Common myeloid progenitor, CD34-positive (primary cell): ENCODE measurements around the gene MROH8.

Source experiments
- CTCF ChIA-PET: fragments of 350-600 bp; sonication (Branson Sonifier 250); formaldehyde crosslinking; loops from one replicate; lab custom pipeline; 2021; ENCODE audit warnings: antibody characterized with exemption; lab: Charles Lee
- POLR2A ChIA-PET: fragments of 350-600 bp; sonication (Branson Sonifier 250); formaldehyde crosslinking; loops from one replicate; lab custom pipeline; 2021; ENCODE audit warnings: antibody characterized with exemption; lab: Charles Lee
- DNase-seq, 3 donors: peaks; one replicate each; pipeline versions ENCODE4 v3.0.0 to v3.0.0-alpha.2; 2013
- H3K27ac ChIP-seq, 2 experiments: 1 replicate in 1 of 2; 2 replicates in 1 of 2; pipeline ENCODE4 v1.7.0; 2013; ENCODE audit warnings: inconsistent platforms in 2 of 2, low read length in 2 of 2, mild to moderate bottlenecking in 2 of 2, low read depth in 1 of 2, moderate library complexity in 1 of 2; ENCODE audit not compliant: severe bottlenecking in 2 of 2, insufficient read depth in 1 of 2, poor library complexity in 1 of 2
- H3K27me3 ChIP-seq, 5 experiments: replicated peaks in 2 of 5; 1 replicate in 3 of 5; 2 replicates in 2 of 5; pipeline versions ENCODE4 v1.6.1 to v1.7.0; 2013; ENCODE audit warnings: low read length in 4 of 5, mild to moderate bottlenecking in 2 of 5, moderate library complexity in 2 of 5, inconsistent platforms in 1 of 5; ENCODE audit not compliant: insufficient read depth in 5 of 5, control insufficient read depth in 4 of 5
- H3K36me3 ChIP-seq, 4 experiments: 1 replicate in 2 of 4; 2 replicates in 2 of 4; pipeline versions ENCODE4 v1.6.1 to v1.7.0; 2013; ENCODE audit warnings: low read length in 3 of 4, control low read depth in 1 of 4, mild to moderate bottlenecking in 1 of 4; ENCODE audit not compliant: control insufficient read depth in 4 of 4, insufficient read depth in 4 of 4
- H3K4me1 ChIP-seq, 4 experiments: 1 replicate in 3 of 4; 2 replicates in 1 of 4; pipeline versions ENCODE4 v1.6.1 to v1.7.1; 2013; ENCODE audit warnings: low read length in 3 of 4, mild to moderate bottlenecking in 3 of 4, control low read depth in 1 of 4, inconsistent platforms in 1 of 4, moderate library complexity in 1 of 4; ENCODE audit not compliant: control insufficient read depth in 4 of 4, insufficient read depth in 4 of 4; ENCODE audit errors: control extremely low read depth in 1 of 4
- H3K4me3 ChIP-seq, 7 experiments: 1 replicate in 4 of 7; 2 replicates in 3 of 7; pipeline versions ENCODE4 v1.5.1 to v1.7.0; 2013; ENCODE audit warnings: mild to moderate bottlenecking in 7 of 7, low read length in 6 of 7, moderate library complexity in 6 of 7, inconsistent platforms in 2 of 7, low read depth in 2 of 7, control low read depth in 1 of 7; ENCODE audit not compliant: insufficient read depth in 4 of 7, control insufficient read depth in 1 of 7; ENCODE audit errors: extremely low read depth in 1 of 7
- H3K9me3 ChIP-seq, 5 experiments: 1 replicate in 4 of 5; 2 replicates in 1 of 5; pipeline versions ENCODE4 v1.6.1 to v1.7.1; 2013; ENCODE audit warnings: low read length in 4 of 5, mild to moderate bottlenecking in 2 of 5, inconsistent platforms in 1 of 5, low read depth in 1 of 5, moderate library complexity in 1 of 5; ENCODE audit not compliant: control insufficient read depth in 4 of 5, insufficient read depth in 2 of 5; ENCODE audit errors: control extremely low read depth in 1 of 5
- WGBS: methylation state at CpG from one replicate; pipeline ENCODE4 v1.1.5; 2013; ENCODE audit not compliant: insufficient coverage; 5-methylcytosine and 5-hydroxymethylcytosine counted together

The MROH8 gene

GRCh38 chr20:37192137-37192854 is 12.9 kb upstream of the MROH8 start:
- Histone ChIP-seq H3K27me3 (no peaks in the 10 kb centered on the region), H3K36me3 (peaks cover 0 to 58% (median 8%) of the 10 kb centered on the region in 4 experiments), H3K9me3 (no peaks in the 10 kb centered on the region), H3K27ac (no peak overlapping the region), H3K4me3 (no peak overlapping the region), H3K4me1 (peaks cover 12 to 70% (median 52%) of the 10 kb centered on the region in 4 experiments)
- CTCF ChIA-PET = interaction anchor here (0.5 to 9.4 kb wide), 13 partner anchors 9 to 343 kb away, joined by 3 to 58 read pairs (median 5); partner anchors contain the start of genes MROH8 and RPN2
- POLR2A ChIA-PET = interaction anchor here (1.5 kb wide), 1 partner anchor 13 kb away, joined by 6 read pairs; the partner anchor contains the start of genes MROH8 and RPN2
- 33% methylated on average over 3 of the region's 5 CpGs for WGBS
- DNase-seq = peak; percentile 80 to 93 (median 92)

GRCh38 chr20:37190354-37191112 is 11.2 kb upstream of the MROH8 start:
- H3K4me3 ChIP-seq = no peak overlapping the region

DNA sequence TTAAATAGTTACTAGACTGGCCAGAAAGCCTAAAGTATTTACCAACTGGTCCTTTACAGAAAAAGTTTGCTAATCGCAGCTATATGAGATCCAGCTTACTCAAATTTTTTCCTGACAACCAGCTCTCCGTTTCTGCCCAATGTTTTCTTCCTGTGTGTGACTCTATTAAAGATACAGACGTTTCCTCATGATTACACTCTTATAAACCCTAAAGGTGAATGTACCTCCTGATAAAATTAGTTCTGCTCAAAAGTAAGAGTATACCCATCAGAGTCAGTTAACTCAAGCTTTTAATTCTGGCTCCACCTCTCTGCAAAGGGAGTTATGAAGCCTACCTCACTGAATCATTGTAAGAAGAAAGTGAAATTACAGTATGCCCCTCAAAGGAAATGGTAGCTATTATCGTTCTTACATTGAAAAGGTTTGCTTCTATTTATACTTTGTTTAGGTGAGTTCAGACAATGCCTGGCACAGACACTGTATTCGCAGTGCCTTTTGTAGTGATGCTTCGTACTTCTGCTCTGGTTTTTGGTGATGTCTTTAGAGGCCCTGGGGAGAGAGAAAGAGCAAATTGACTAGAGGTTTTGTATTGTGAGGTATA is 10.2 kb upstream of the MROH8 start:
- DNase-seq = peak; percentile 24 to 72 (median 49)
- WGBS = 27% methylated on average over 4 of the region's 6 CpGs
- Histone ChIP-seq H3K4me1 (peaks cover 8 to 62% (median 44%) of the 10 kb centered on the region in 4 experiments), H3K27me3 (no peaks in the 10 kb centered on the region), H3K9me3 (no peaks in the 10 kb centered on the region), H3K36me3 (peaks cover 5 to 72% (median 23%) of the 10 kb centered on the region in 4 experiments), H3K4me3 (peak overlapping the region in 3 of 7 experiments; percentile 44 to 48 (median 44)), H3K27ac (peak overlapping the region; percentile 35 to 52)
- ChIA-PET CTCF (interaction anchor here (0.5 to 9.4 kb wide), 9 partner anchors 7 to 563 kb away, joined by 3 to 58 read pairs (median 4); partner anchors contain the start of genes MROH8 and RPN2), POLR2A (interaction anchor here (0.6 to 1.2 kb wide), 2 partner anchors 10 to 286 kb away, joined by 3 read pairs; partner anchors contain the start of genes MROH8 and RPN2)

More at GRCh38 chr20:37190354-37191112, 11.2 kb upstream of the MROH8 start:
- Histone ChIP-seq H3K9me3 (no peaks in the 10 kb centered on the region), H3K36me3 (peaks cover 3 to 62% (median 16%) of the 10 kb centered on the region in 4 experiments), H3K27me3 (no peaks in the 10 kb centered on the region), H3K4me1 (peaks cover 12 to 70% (median 53%) of the 10 kb centered on the region in 4 experiments), H3K27ac (peak overlapping the region in 1 of 2 experiments; percentile 52)
- WGBS = 82% methylated on average over 3 of the region's 9 CpGs
- peak in 2 of 3 donors; percentile 20 to 36 for DNase-seq
- POLR2A ChIA-PET = no interaction called here
- CTCF ChIA-PET = interaction anchor here (0.6 to 9.4 kb wide), 11 partner anchors 8 to 345 kb away, joined by 3 to 58 read pairs (median 5); partner anchors contain the start of genes MROH8 and RPN2

- peaks cover 5 to 76% (median 25%) of the 10 kb centered on the region in 4 experiments for H3K36me3 ChIP-seq
- POLR2A ChIA-PET = interaction anchor here (1.2 kb wide), 1 partner anchor 10 kb away, joined by 3 read pairs; the partner anchor contains the start of genes MROH8 and RPN2
- no peak overlapping the region for H3K4me3 ChIP-seq
- H3K4me1 ChIP-seq = peaks cover 8 to 55% (median 37%) of the 10 kb centered on the region in 4 experiments
- 100% methylated on average over 3 of the region's 7 CpGs for WGBS
- CTCF ChIA-PET = interaction anchor here (0.5 to 9.4 kb wide), 5 partner anchors 11 to 562 kb away, joined by 3 to 58 read pairs (median 4); partner anchors contain the start of genes MROH8 and RPN2
- no peaks in the 10 kb centered on the region for H3K27me3 ChIP-seq
- no peak for DNase-seq
- no peaks in the 10 kb centered on the region for H3K9me3 ChIP-seq
- peak overlapping the region in 1 of 2 experiments; percentile 35 for H3K27ac ChIP-seq
Observed at GRCh38 chr20:37188787-37189186, 9.4 kb upstream of the MROH8 start.

GRCh38 chr20:37185686-37186085 is 6.3 kb upstream of the MROH8 start:
- Histone ChIP-seq H3K27ac (no peak overlapping the region), H3K4me1 (peaks cover under 1 to 28% (median 15%) of the 10 kb centered on the region in 4 experiments), H3K36me3 (peaks cover 5 to 70% (median 28%) of the 10 kb centered on the region in 4 experiments), H3K27me3 (no peaks in the 10 kb centered on the region), H3K4me3 (no peak overlapping the region), H3K9me3 (no peaks in the 10 kb centered on the region)
- WGBS = 66% methylated on average over 5 of the region's 5 CpGs
- peak in 2 of 3 donors; percentile 20 to 33 for DNase-seq
- ChIA-PET POLR2A (interaction anchor here (0.6 to 1.2 kb wide), 2 partner anchors 9 to 94 kb away, joined by 3 read pairs; no protein-coding TSS in a partner anchor), CTCF (interaction anchor here (1.0 kb wide), 2 partner anchors 10 to 20 kb away, joined by 3 read pairs; no protein-coding TSS in a partner anchor)
